Esophagus (tissue), 2 donors: ENCODE results near the gene AJAP1. TPM values are rescaled to one million over a fixed set of nuclear protein-coding genes. Genes with fewer than 3 reads are reported as not detected.

Source experiments
- H3K27ac ChIP-seq, 2 donors: one replicate each; pipeline ENCODE4 v1.5.1; 2013; ENCODE audit warnings: low read depth in 2 of 2, mild to moderate bottlenecking in 2 of 2, inconsistent platforms in 1 of 2, low read length in 1 of 2, moderate library complexity in 1 of 2
- H3K27me3 ChIP-seq, 2 donors: one replicate each; pipeline ENCODE4 v1.6.1; 2013; ENCODE audit warnings: low read length in 2 of 2, control low read depth in 1 of 2, mild to moderate bottlenecking in 1 of 2; ENCODE audit not compliant: insufficient read depth in 2 of 2, control insufficient read depth in 1 of 2
- H3K36me3 ChIP-seq, 2 donors: one replicate each; pipeline ENCODE4 v1.6.1; 2013; ENCODE audit warnings: low read length in 1 of 2; ENCODE audit not compliant: control insufficient read depth in 2 of 2, insufficient read depth in 2 of 2
- H3K4me1 ChIP-seq, 2 donors: one replicate each; pipeline ENCODE4 v1.6.1; 2013; ENCODE audit warnings: low read length in 1 of 2; ENCODE audit not compliant: control insufficient read depth in 2 of 2, insufficient read depth in 2 of 2
- H3K4me3 ChIP-seq, 2 donors: one replicate each; pipeline ENCODE4 v1.5.1; 2013; ENCODE audit warnings: low read length in 2 of 2, mild to moderate bottlenecking in 2 of 2, low read depth in 1 of 2, moderate library complexity in 1 of 2
- H3K9me3 ChIP-seq, 2 donors: one replicate each; pipeline ENCODE4 v1.6.1; 2013; ENCODE audit warnings: mild to moderate bottlenecking in 2 of 2, low read depth in 1 of 2, low read length in 1 of 2, moderate library complexity in 1 of 2; ENCODE audit not compliant: control insufficient read depth in 2 of 2, insufficient read depth in 1 of 2
- WGBS, 2 donors: extraction: QIAGEN DNeasy Blood & Tissue Kit; methylation state at CpG; one replicate each; pipeline ENCODE4 v1.1.7; 2013; 5-methylcytosine and 5-hydroxymethylcytosine counted together
- polyA plus RNA-seq, 2 donors: library from polyadenylated mRNA; stranded (reverse); fragments of 200-250 nt; gene quantifications; one replicate each; pipeline ENCODE4 v1.2.3, GENCODE V29; 2013
- donor health status: healthy with polysubstance abuse.
- donor health status: Bipolar disorder and iron deficiency.

Gene AJAP1
- polyA plus RNA-seq, 2 donors = 0.10 to 0.12 TPM

- H3K9me3 ChIP-seq = no peaks in the 10 kb centered on the region
- no peaks in the 10 kb centered on the region for H3K4me1 ChIP-seq
- no peaks in the 10 kb centered on the region for H3K27me3 ChIP-seq
- H3K4me3 ChIP-seq = no peak overlapping the region
- H3K36me3 ChIP-seq = no peaks in the 10 kb centered on the region
- H3K27ac ChIP-seq = no peak overlapping the region
- 58 to 65% methylated on average over 12 of the region's 12 CpGs for WGBS, 2 donors
Measured at GRCh38 chr1:4730078-4730477, 75.7 kb downstream of the AJAP1 start.

- 80 to 85% methylated on average over 27 of the region's 27 CpGs for WGBS, 2 donors
- no peaks in the 10 kb centered on the region for H3K36me3 ChIP-seq
- peaks cover 2 to 5% of the 10 kb centered on the region in 2 donors for H3K9me3 ChIP-seq
- H3K4me3 ChIP-seq = no peak overlapping the region
- no peaks in the 10 kb centered on the region for H3K4me1 ChIP-seq
- H3K27me3 ChIP-seq = no peaks in the 10 kb centered on the region
- no peak overlapping the region for H3K27ac ChIP-seq
Measured at GRCh38 chr1:4733446-4734177, 79.2 kb downstream of the AJAP1 start.

- WGBS, 2 donors = 78 to 80% methylated on average over 6 of the region's 6 CpGs
- no peaks in the 10 kb centered on the region for H3K27me3 ChIP-seq
- H3K4me1 ChIP-seq = no peaks in the 10 kb centered on the region
- H3K9me3 ChIP-seq = peaks cover 4 to 5% of the 10 kb centered on the region in 2 donors
- H3K4me3 ChIP-seq = no peak overlapping the region
- no peaks in the 10 kb centered on the region for H3K36me3 ChIP-seq
- no peak overlapping the region for H3K27ac ChIP-seq
Measured at GRCh38 chr1:4734219-4734618, 79.8 kb downstream of the AJAP1 start.

GRCh38 chr1:4734791-4735190 lies 80.4 kb downstream of the AJAP1 start:
- H3K9me3 ChIP-seq = peaks cover 4 to 5% of the 10 kb centered on the region in 2 donors
- H3K4me3 ChIP-seq = no peak overlapping the region
- no peaks in the 10 kb centered on the region for H3K4me1 ChIP-seq
- H3K27me3 ChIP-seq = no peaks in the 10 kb centered on the region
- no peak overlapping the region for H3K27ac ChIP-seq
- H3K36me3 ChIP-seq = no peaks in the 10 kb centered on the region
- 84 to 87% methylated on average over 22 of the region's 22 CpGs for WGBS, 2 donors

- WGBS, 2 donors = 51 to 59% methylated on average over 7 of the region's 7 CpGs
- Histone ChIP-seq H3K9me3 (peaks cover 4 to 5% of the 10 kb centered on the region in 2 donors), H3K27me3 (no peaks in the 10 kb centered on the region), H3K36me3 (no peaks in the 10 kb centered on the region), H3K4me1 (no peaks in the 10 kb centered on the region), H3K27ac (no peak overlapping the region), H3K4me3 (no peak overlapping the region)
Measured at GRCh38 chr1:4736254-4736653, 81.8 kb downstream of the AJAP1 start.

GRCh38 chr1:4741876-4742423 lies 87.5 kb downstream of the AJAP1 start:
- Histone ChIP-seq H3K27ac (no peak overlapping the region), H3K4me1 (no peaks in the 10 kb centered on the region), H3K36me3 (no peaks in the 10 kb centered on the region), H3K27me3 (no peaks in the 10 kb centered on the region), H3K9me3 (peaks cover 4 to 7% of the 10 kb centered on the region in 2 donors), H3K4me3 (no peak overlapping the region)
- WGBS, 2 donors = 64 to 73% methylated on average over 8 of the region's 8 CpGs

- H3K9me3 ChIP-seq = peaks cover 0 to 3% of the 10 kb centered on the region in 2 donors
Measured at GRCh38 chr1:4743978-4744750, 89.8 kb downstream of the AJAP1 start.

GRCh38 chr1:4745560-4745959 lies 91.2 kb downstream of the AJAP1 start:
- H3K9me3 ChIP-seq = peaks cover 0 to 3% of the 10 kb centered on the region in 2 donors
- H3K27ac ChIP-seq = no peak overlapping the region
- H3K4me3 ChIP-seq = no peak overlapping the region
- H3K4me1 ChIP-seq = no peaks in the 10 kb centered on the region
- H3K27me3 ChIP-seq = no peaks in the 10 kb centered on the region
- H3K36me3 ChIP-seq = no peaks in the 10 kb centered on the region
- WGBS, 2 donors = 50 to 61% methylated on average over 7 of the region's 7 CpGs

More at GRCh38 chr1:4743978-4744750, 89.8 kb downstream of the AJAP1 start:
- no peaks in the 10 kb centered on the region for H3K4me1 ChIP-seq
- no peak overlapping the region for H3K27ac ChIP-seq
- H3K4me3 ChIP-seq = no peak overlapping the region
- 80 to 81% methylated on average over 17 of the region's 17 CpGs for WGBS, 2 donors
- no peaks in the 10 kb centered on the region for H3K27me3 ChIP-seq
- no peaks in the 10 kb centered on the region for H3K36me3 ChIP-seq

- H3K4me3 ChIP-seq = no peak overlapping the region
- H3K27me3 ChIP-seq = no peaks in the 10 kb centered on the region
- no peaks in the 10 kb centered on the region for H3K4me1 ChIP-seq
- peaks cover 0 to 1% of the 10 kb centered on the region in 2 donors for H3K9me3 ChIP-seq
- 83 to 88% methylated on average over 11 of the region's 11 CpGs for WGBS, 2 donors
- no peak overlapping the region for H3K27ac ChIP-seq
- H3K36me3 ChIP-seq = no peaks in the 10 kb centered on the region
Measured at GRCh38 chr1:4749406-4749805, 95.0 kb downstream of the AJAP1 start.
